K562 (cell line): ENCODE results near the gene ATXN7L2. TPM values are rescaled to one million over a fixed set of nuclear protein-coding genes. Genes with fewer than 3 reads are reported as not detected.
A peak's percentile ranks its signal among the peaks of the same experiment; 100 is the strongest.

ENCODE experiments used
- YY1 ChIP-seq, 3 experiments: IDR thresholded peaks; 2 replicates each; pipeline ENCODE4 v1.6.1; 2011; ENCODE audit warnings: low read length in 2 of 3, mild to moderate bottlenecking in 2 of 3, moderate library complexity in 2 of 3, borderline replicate concordance in 1 of 3, control low read depth in 1 of 3, low read depth in 1 of 3; ENCODE audit not compliant: insufficient read depth in 3 of 3, insufficient replicate concordance in 2 of 3, control insufficient read depth in 1 of 3, insufficient read length in 1 of 3; ENCODE audit errors: extremely low read depth in 1 of 3
- ZEB2 ChIP-seq: fragments of 450-650 bp; IDR thresholded peaks from 2 replicates; pipeline ENCODE4 v1.6.1; 2016
- ZSCAN29 ChIP-seq: fragments of 450-650 bp; IDR thresholded peaks from 2 replicates; pipeline ENCODE4 v1.6.1; 2017
- polyA plus RNA-seq, 8 experiments: library from polyadenylated mRNA; depleted of rRNA in 4 of 8; stranded (reverse) in 5 of 8; unstranded in 3 of 8; fragments of >200 nt; fragmentation: Nextera tagmentation in 2 of 8; fragmentation: Illumina TruSeq in 1 of 8; extraction: Ambion mirVana in 2 of 8; extraction: Trizol in 1 of 8; gene quantifications; 2 replicates each; pipeline versions ENCODE4 v1.2.1 to v1.2.3, GENCODE V29; 2011 to 2014; ENCODE audit warnings: inconsistent platforms in 1 of 8, missing spikeins in 1 of 8
- total RNA-seq, 7 experiments: library from RNA; depleted of rRNA in 6 of 7; stranded (reverse); fragments of >200 nt in 6 of 7; fragmentation: Illumina TruSeq in 2 of 7; extraction: Trizol in 2 of 7; gene quantifications; 2 replicates each; pipeline versions ENCODE4 v1.2.1 to v1.2.3, GENCODE V29; 2011 to 2021; ENCODE audit warnings: low replicate concordance in 1 of 7
- TF ChIP-seq, protein P1 (sequence below): IDR thresholded peaks from 3 replicates; pipeline ENCODE4 v1.6.1; 2011; ENCODE audit warnings: borderline replicate concordance, mild to moderate bottlenecking, moderate library complexity; ENCODE audit not compliant: insufficient read length; ENCODE audit errors: extremely low read depth
- TF ChIP-seq, protein P2 (sequence below): fragments of 250-450 bp; sonication (Bioruptor Pico); IDR thresholded peaks from 2 replicates; pipeline ENCODE4 v1.4.0; 2020; ENCODE audit warnings: mild to moderate bottlenecking, moderate library complexity
- TF ChIP-seq, protein P3 (sequence below): fragments of 250-450 bp; sonication (Bioruptor Pico); IDR thresholded peaks from 2 replicates; pipeline ENCODE4 v1.4.0; 2020

Gene ATXN7L2
- total and polyA plus RNA-seq, 9 of the 15 experiments (the other 6 are each of a cell fraction or from before 2014, with no cell fraction given): 0.21 to 10.4 (median 5.8) TPM

DNA sequence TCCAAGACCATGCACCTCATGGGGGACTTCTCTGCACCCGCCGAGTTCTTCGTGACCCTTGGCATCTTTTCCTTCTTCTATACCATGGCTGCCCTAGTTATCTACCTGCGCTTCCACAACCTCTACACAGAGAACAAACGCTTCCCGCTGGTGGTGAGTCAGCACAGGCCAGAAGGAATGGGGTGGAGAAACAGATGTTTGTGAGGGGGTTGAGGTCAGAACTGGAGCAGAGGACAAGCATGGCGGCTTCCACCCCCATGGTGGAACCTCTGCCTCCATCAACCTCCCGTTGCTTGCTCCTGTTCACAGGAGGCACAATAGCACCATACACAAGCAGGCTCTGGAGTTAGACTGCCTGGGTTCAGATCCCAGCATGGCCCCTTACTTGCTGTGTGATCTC lies 6.9 kb upstream of the ATXN7L2 start (continued):
- TF ChIP-seq, protein P1, sequence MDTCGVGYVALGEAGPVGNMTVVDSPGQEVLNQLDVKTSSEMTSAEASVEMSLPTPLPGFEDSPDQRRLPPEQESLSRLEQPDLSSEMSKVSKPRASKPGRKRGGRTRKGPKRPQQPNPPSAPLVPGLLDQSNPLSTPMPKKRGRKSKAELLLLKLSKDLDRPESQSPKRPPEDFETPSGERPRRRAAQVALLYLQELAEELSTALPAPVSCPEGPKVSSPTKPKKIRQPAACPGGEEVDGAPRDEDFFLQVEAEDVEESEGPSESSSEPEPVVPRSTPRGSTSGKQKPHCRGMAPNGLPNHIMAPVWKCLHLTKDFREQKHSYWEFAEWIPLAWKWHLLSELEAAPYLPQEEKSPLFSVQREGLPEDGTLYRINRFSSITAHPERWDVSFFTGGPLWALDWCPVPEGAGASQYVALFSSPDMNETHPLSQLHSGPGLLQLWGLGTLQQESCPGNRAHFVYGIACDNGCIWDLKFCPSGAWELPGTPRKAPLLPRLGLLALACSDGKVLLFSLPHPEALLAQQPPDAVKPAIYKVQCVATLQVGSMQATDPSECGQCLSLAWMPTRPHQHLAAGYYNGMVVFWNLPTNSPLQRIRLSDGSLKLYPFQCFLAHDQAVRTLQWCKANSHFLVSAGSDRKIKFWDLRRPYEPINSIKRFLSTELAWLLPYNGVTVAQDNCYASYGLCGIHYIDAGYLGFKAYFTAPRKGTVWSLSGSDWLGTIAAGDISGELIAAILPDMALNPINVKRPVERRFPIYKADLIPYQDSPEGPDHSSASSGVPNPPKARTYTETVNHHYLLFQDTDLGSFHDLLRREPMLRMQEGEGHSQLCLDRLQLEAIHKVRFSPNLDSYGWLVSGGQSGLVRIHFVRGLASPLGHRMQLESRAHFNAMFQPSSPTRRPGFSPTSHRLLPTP: no peak
- peak; percentile 39; the same call in 1 of the 2 replicates for TF ChIP-seq ZEB2
- peak in 1 of 3 experiments; percentile 75 for TF ChIP-seq YY1 (IDR thresholded peaks at IDR 0.05; ENCODE audit: borderline replicate concordance in 1 of 3, control insufficient read depth in 1 of 3, extremely low read depth in 1 of 3, insufficient read depth in 3 of 3, insufficient read length in 1 of 3, insufficient replicate concordance in 2 of 3, low read depth in 1 of 3, low read length in 2 of 3)
- no peak for TF ChIP-seq ZSCAN29
- TF ChIP-seq, protein P2, sequence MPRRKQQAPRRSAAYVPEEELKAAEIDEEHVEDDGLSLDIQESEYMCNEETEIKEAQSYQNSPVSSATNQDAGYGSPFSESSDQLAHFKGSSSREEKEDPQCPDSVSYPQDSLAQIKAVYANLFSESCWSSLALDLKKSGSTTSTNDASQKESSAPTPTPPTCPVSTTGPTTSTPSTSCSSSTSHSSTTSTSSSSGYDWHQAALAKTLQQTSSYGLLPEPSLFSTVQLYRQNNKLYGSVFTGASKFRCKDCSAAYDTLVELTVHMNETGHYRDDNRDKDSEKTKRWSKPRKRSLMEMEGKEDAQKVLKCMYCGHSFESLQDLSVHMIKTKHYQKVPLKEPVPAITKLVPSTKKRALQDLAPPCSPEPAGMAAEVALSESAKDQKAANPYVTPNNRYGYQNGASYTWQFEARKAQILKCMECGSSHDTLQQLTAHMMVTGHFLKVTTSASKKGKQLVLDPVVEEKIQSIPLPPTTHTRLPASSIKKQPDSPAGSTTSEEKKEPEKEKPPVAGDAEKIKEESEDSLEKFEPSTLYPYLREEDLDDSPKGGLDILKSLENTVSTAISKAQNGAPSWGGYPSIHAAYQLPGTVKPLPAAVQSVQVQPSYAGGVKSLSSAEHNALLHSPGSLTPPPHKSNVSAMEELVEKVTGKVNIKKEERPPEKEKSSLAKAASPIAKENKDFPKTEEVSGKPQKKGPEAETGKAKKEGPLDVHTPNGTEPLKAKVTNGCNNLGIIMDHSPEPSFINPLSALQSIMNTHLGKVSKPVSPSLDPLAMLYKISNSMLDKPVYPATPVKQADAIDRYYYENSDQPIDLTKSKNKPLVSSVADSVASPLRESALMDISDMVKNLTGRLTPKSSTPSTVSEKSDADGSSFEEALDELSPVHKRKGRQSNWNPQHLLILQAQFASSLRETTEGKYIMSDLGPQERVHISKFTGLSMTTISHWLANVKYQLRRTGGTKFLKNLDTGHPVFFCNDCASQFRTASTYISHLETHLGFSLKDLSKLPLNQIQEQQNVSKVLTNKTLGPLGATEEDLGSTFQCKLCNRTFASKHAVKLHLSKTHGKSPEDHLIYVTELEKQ (CRISPR knock-in tag): no peak
- TF ChIP-seq, protein P3, sequence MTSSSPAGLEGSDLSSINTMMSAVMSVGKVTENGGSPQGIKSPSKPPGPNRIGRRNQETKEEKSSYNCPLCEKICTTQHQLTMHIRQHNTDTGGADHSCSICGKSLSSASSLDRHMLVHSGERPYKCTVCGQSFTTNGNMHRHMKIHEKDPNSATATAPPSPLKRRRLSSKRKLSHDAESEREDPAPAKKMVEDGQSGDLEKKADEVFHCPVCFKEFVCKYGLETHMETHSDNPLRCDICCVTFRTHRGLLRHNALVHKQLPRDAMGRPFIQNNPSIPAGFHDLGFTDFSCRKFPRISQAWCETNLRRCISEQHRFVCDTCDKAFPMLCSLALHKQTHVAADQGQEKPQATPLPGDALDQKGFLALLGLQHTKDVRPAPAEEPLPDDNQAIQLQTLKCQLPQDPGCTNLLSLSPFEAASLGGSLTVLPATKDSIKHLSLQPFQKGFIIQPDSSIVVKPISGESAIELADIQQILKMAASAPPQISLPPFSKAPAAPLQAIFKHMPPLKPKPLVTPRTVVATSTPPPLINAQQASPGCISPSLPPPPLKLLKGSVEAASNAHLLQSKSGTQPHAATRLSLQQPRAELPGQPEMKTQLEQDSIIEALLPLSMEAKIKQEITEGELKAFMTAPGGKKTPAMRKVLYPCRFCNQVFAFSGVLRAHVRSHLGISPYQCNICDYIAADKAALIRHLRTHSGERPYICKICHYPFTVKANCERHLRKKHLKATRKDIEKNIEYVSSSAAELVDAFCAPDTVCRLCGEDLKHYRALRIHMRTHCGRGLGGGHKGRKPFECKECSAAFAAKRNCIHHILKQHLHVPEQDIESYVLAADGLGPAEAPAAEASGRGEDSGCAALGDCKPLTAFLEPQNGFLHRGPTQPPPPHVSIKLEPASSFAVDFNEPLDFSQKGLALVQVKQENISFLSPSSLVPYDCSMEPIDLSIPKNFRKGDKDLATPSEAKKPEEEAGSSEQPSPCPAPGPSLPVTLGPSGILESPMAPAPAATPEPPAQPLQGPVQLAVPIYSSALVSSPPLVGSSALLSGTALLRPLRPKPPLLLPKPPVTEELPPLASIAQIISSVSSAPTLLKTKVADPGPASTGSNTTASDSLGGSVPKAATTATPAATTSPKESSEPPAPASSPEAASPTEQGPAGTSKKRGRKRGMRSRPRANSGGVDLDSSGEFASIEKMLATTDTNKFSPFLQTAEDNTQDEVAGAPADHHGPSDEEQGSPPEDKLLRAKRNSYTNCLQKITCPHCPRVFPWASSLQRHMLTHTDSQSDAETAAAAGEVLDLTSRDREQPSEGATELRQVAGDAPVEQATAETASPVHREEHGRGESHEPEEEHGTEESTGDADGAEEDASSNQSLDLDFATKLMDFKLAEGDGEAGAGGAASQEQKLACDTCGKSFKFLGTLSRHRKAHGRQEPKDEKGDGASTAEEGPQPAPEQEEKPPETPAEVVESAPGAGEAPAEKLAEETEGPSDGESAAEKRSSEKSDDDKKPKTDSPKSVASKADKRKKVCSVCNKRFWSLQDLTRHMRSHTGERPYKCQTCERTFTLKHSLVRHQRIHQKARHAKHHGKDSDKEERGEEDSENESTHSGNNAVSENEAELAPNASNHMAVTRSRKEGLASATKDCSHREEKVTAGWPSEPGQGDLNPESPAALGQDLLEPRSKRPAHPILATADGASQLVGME (CRISPR knock-in tag): no peak
